Stomach smooth muscle (tissue), 2 donors: ENCODE results near the gene MAG.

Source experiments
- H3K27ac ChIP-seq: one replicate; pipeline ENCODE4 v1.7.0; 2013; ENCODE audit warnings: mild to moderate bottlenecking, low read length, inconsistent platforms
- H3K27me3 ChIP-seq, 2 donors: one replicate each; pipeline ENCODE4 v1.7.0; 2013; ENCODE audit warnings: low read length in 2 of 2; ENCODE audit not compliant: insufficient read depth in 2 of 2, control insufficient read depth in 1 of 2
- H3K36me3 ChIP-seq, 2 donors: one replicate each; pipeline ENCODE4 v1.7.0; 2013; ENCODE audit warnings: low read length in 2 of 2; ENCODE audit not compliant: control insufficient read depth in 2 of 2, insufficient read depth in 2 of 2
- H3K4me1 ChIP-seq: one replicate; pipeline ENCODE4 v1.7.0; 2013; ENCODE audit warnings: low read length; ENCODE audit not compliant: control insufficient read depth, insufficient read depth
- H3K4me3 ChIP-seq, 2 donors: one replicate each; pipeline ENCODE4 v1.7.0; 2013; ENCODE audit warnings: low read length in 2 of 2
- H3K9ac ChIP-seq, 2 donors: one replicate each; pipeline ENCODE4 v1.7.0; 2013; ENCODE audit warnings: low read length in 2 of 2, mild to moderate bottlenecking in 1 of 2
- H3K9me3 ChIP-seq, 2 donors: one replicate each; pipeline ENCODE4 v1.7.0; 2013; ENCODE audit warnings: low read length in 2 of 2; ENCODE audit not compliant: control insufficient read depth in 2 of 2
- donor health status: healthy.
- donor health status: Pancreatic carcinoma.

The MAG gene

GRCh38 chr19:35313587-35313986 lies 21.6 kb downstream of the MAG start:
- no peaks in the 10 kb centered on the region for H3K36me3 ChIP-seq
- H3K4me1 ChIP-seq: no peaks in the 10 kb centered on the region
- H3K27me3 ChIP-seq: peaks cover 3 to 6% of the 10 kb centered on the region in 2 donors
- no peak overlapping the region for H3K27ac ChIP-seq
- H3K9me3 ChIP-seq: no peaks in the 10 kb centered on the region
- no peak overlapping the region for H3K9ac ChIP-seq
- no peak overlapping the region for H3K4me3 ChIP-seq

DNA sequence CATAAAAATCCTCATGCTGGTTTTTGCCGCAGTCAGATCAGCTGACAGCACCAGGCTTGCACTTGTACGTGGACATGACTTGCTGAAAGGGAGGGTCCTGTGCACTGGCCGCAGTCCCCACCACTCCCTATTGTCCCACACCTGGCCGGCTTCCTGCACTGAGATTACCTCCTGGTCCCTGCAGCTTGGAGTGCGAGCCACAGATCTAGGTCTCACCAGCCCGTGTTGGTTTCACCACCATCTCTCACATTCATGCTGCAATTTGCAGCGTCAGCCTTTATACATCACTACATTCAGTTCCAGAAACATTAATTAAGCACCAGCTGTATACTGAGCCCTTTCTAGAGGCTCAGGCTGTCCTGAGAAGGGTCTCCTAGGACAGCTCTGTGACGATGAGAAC lies 22.1 kb downstream of the MAG start:
- H3K4me3 ChIP-seq: no peak overlapping the region
- H3K9ac ChIP-seq: no peak overlapping the region
- H3K36me3 ChIP-seq: no peaks in the 10 kb centered on the region
- no peaks in the 10 kb centered on the region for H3K9me3 ChIP-seq
- H3K27ac ChIP-seq: no peak overlapping the region
- H3K4me1 ChIP-seq: no peaks in the 10 kb centered on the region
- H3K27me3 ChIP-seq: peaks cover 3 to 6% of the 10 kb centered on the region in 2 donors

DNA sequence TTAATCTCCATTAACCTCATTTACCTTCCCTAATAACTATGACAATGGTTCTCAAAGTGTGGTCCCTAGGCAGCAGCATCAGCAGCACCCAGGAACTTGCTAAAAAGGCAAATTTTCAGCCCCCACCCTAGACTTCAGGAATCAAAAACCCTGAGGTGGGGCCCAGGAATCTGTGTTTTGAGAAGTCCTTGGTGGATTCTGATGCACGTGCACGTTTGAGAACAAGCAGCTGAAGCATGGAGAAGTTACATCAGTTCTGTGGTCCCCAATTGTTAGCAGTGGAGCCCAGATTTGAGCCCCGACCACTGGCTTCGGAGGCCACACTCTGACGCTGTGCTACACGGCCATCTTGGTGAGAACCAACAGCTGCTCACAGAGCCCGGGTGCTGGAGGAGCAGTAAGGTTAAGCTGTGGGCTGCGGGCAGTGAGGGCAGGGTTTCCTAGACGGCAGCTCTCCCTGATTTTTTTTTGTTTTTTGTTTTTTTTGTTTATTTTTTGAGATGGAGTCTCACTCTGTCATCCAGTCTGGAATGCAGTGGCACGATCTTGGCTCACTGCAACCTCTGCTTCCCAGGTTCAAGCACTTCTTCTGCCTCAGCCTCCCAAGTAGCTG lies 23.0 kb downstream of the MAG start:
- no peaks in the 10 kb centered on the region for H3K36me3 ChIP-seq
- H3K4me1 ChIP-seq: no peaks in the 10 kb centered on the region
- H3K27me3 ChIP-seq: peaks cover 3% of the 10 kb centered on the region in 2 donors
- H3K9me3 ChIP-seq: no peaks in the 10 kb centered on the region
- H3K4me3 ChIP-seq: no peak overlapping the region
- H3K27ac ChIP-seq: no peak overlapping the region
- no peak overlapping the region for H3K9ac ChIP-seq

GRCh38 chr19:35315883-35316282 lies 23.9 kb downstream of the MAG start:
- H3K27me3 ChIP-seq: peaks cover 3 to 4% of the 10 kb centered on the region in 2 donors
- no peaks in the 10 kb centered on the region for H3K36me3 ChIP-seq
- no peak overlapping the region for H3K9ac ChIP-seq
- no peak overlapping the region for H3K27ac ChIP-seq
- H3K4me3 ChIP-seq: no peak overlapping the region
- no peaks in the 10 kb centered on the region for H3K9me3 ChIP-seq
- no peaks in the 10 kb centered on the region for H3K4me1 ChIP-seq

GRCh38 chr19:35316560-35316959 lies 24.6 kb downstream of the MAG start:
- Histone ChIP-seq H3K36me3 (no peaks in the 10 kb centered on the region), H3K4me1 (no peaks in the 10 kb centered on the region), H3K9ac (no peak overlapping the region), H3K9me3 (no peaks in the 10 kb centered on the region), H3K4me3 (no peak overlapping the region), H3K27me3 (peaks cover 3 to 4% of the 10 kb centered on the region in 2 donors), H3K27ac (no peak overlapping the region)

DNA sequence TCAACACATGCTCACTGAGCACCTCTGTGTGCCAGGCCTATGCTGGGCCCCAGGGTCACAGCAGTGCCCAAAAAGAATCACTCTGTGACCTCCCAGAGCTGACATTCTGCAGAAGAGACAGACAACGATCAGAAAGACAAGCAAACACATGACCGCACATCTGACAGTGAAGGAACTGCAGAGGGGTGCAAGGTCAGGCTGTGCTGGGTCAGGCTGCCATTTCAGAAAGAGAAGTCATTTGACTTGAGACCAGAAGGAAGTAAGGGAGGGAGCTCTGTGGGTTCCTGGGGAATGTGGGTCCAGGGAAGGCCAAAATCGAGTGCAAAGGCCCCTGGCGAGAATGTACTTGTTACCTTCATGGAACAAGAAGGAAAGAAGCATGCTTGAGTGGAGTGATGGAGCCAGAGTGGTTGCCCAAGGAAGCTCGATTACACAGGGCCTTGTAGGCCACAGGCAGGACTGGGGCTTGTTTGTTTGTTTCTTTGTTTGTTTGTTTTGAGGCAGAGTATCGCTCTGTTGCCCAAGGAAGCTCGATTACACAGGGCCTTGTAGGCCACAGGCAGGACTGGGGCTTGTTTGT lies 25.6 kb downstream of the MAG start:
- H3K9ac ChIP-seq: no peak overlapping the region
- no peaks in the 10 kb centered on the region for H3K36me3 ChIP-seq
- no peak overlapping the region for H3K27ac ChIP-seq
- no peaks in the 10 kb centered on the region for H3K9me3 ChIP-seq
- no peaks in the 10 kb centered on the region for H3K4me1 ChIP-seq
- peaks cover 0 to 4% of the 10 kb centered on the region in 2 donors for H3K27me3 ChIP-seq
- H3K4me3 ChIP-seq: no peak overlapping the region

DNA sequence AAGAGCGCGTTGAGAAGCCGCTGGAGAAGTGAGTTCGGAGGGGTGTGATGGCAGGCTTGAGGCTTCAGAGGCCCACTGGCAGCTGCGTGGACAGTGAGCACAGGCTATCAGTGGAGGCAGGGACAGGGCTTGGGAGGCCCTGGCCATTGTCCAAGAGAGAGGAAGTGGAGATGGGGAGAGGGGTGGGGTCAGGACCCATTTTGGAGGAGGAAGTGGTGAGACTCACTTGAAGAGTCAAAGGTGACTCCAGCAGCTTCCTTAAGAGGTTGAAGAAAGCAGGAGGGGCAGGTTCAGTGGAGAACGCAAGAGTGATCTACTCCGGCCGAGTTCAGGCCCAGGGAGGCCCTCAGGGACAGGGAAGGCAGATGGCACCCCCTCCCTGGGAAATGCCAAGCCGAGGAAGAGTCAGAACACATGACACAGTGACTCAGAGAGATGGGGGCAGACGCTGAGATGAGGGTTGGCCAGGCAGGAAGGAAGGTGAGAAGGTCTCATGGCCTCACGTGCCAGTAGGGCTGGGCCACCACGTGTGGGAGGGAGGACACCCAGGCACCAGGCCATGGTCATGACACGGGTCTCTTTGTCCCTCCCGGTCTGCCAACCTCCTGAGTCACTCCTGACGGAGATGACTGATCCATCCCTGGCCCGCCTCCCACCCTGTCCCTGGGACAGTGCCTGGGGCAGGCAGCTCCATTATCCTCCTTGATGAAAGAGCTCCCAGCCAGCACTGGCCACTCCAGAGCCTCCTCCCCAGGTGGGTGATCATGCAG lies 26.9 kb downstream of the MAG start:
- no peak overlapping the region for H3K9ac ChIP-seq
- no peaks in the 10 kb centered on the region for H3K4me1 ChIP-seq
- H3K27ac ChIP-seq: no peak overlapping the region
- H3K36me3 ChIP-seq: no peaks in the 10 kb centered on the region
- no peak overlapping the region for H3K4me3 ChIP-seq
- peaks cover 0 to 4% of the 10 kb centered on the region in 2 donors for H3K27me3 ChIP-seq
- no peaks in the 10 kb centered on the region for H3K9me3 ChIP-seq

GRCh38 chr19:35320065-35320713 lies 28.2 kb downstream of the MAG start:
- Histone ChIP-seq H3K27ac (no peak overlapping the region), H3K9me3 (no peaks in the 10 kb centered on the region), H3K9ac (no peak overlapping the region), H3K4me1 (no peaks in the 10 kb centered on the region), H3K27me3 (peaks cover 0 to 4% of the 10 kb centered on the region in 2 donors), H3K36me3 (no peaks in the 10 kb centered on the region), H3K4me3 (no peak overlapping the region)

GRCh38 chr19:35321291-35321690 lies 29.3 kb downstream of the MAG start:
- Histone ChIP-seq H3K36me3 (no peaks in the 10 kb centered on the region), H3K4me3 (no peak overlapping the region), H3K27ac (no peak overlapping the region), H3K27me3 (peaks cover 0 to 4% of the 10 kb centered on the region in 2 donors), H3K9ac (no peak overlapping the region), H3K9me3 (no peaks in the 10 kb centered on the region), H3K4me1 (no peaks in the 10 kb centered on the region)

DNA sequence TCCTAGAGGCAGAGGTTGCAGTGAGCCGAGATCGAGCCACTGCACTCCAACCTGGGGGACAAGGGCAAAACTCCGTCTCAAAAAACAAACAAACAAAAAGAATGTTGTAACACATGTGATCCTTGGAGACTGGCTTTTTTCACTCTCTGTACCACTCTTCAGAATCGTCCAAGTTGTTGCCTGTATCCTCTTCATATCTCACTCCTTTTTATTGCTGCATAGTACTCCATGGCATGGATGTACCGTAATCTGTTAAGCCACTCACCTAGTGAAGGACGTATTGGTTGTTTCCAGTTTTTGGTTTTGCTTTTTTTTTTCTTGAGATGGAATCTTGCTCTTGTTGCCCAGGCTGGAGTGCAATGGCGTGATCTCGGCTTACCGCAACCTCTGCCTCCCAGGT lies 30.1 kb downstream of the MAG start:
- H3K36me3 ChIP-seq: no peaks in the 10 kb centered on the region
- no peak overlapping the region for H3K27ac ChIP-seq
- H3K4me1 ChIP-seq: no peaks in the 10 kb centered on the region
- no peaks in the 10 kb centered on the region for H3K9me3 ChIP-seq
- H3K4me3 ChIP-seq: no peak overlapping the region
- no peak overlapping the region for H3K9ac ChIP-seq
- H3K27me3 ChIP-seq: peaks cover 0 to 2% of the 10 kb centered on the region in 2 donors
